Adrenal gland (tissue), 12 donors: Measurements from ENCODE around the gene POLR3B. TPM values are rescaled to one million over a fixed set of nuclear protein-coding genes. Genes with fewer than 3 reads are reported as not detected.

Source experiments
- DNase-seq, 7 donors: peaks; one replicate each; pipeline ENCODE4 v3.0.0-alpha.2; 2019 to 2020
- H3K27ac ChIP-seq, 5 donors: fragments of 200-600 bp; sonication (generic) in 4 of 5; 1 replicate in 3 of 5; 2 replicates in 2 of 5; pipeline versions ENCODE4 v1.5.1 to v1.8.0; 2016 to 2020; ENCODE audit warnings: mild to moderate bottlenecking in 1 of 5
- H3K27me3 ChIP-seq: fragments of 200-600 bp; 2 replicates; pipeline ENCODE4 v1.8.0; 2021
- H3K36me3 ChIP-seq, 2 donors: fragments of 200-600 bp; replicated peaks in 1 of 2; 1 replicate in 1 of 2; 2 replicates in 1 of 2; pipeline versions ENCODE4 v1.5.1 to v1.8.0; 2018 to 2022
- H3K4me1 ChIP-seq, 2 donors: fragments of 200-600 bp; replicated peaks in 1 of 2; 1 replicate in 1 of 2; 2 replicates in 1 of 2; pipeline versions ENCODE4 v1.5.1 to v1.8.0; 2018 to 2021
- H3K4me3 ChIP-seq, 4 donors: fragments of 200-600 bp; sonication (generic) in 3 of 4; one replicate each; pipeline ENCODE4 v1.5.1; 2016 to 2018
- H3K9me3 ChIP-seq, 3 donors: fragments of 200-600 bp; sonication (generic) in 1 of 3; replicated peaks in 1 of 3; 1 replicate in 2 of 3; 2 replicates in 1 of 3; pipeline versions ENCODE4 v1.5.1 to v1.8.0; 2016 to 2021
- CTCF ChIP-seq, 6 experiments: fragments of 450-650 bp in 4 of 6; fragments of 200-600 bp in 2 of 6; sonication (generic) in 1 of 6; IDR thresholded peaks; 1 replicate in 5 of 6; 2 replicates in 1 of 6; pipeline versions ENCODE4 v1.5.1 to v1.8.0; 2016 to 2021; ENCODE audit warnings: antibody characterized with exemption in 6 of 6, mild to moderate bottlenecking in 2 of 6, moderate library complexity in 1 of 6
- POLR2A ChIP-seq, 2 donors: fragments of 450-650 bp; IDR thresholded peaks; one replicate each; pipeline ENCODE4 v1.6.1; 2017; ENCODE audit warnings: antibody characterized with exemption in 2 of 2, mild to moderate bottlenecking in 2 of 2, moderate library complexity in 1 of 2
- WGBS, 4 donors: extraction: QIAGEN DNeasy Blood & Tissue Kit in 2 of 4; methylation state at CpG; one replicate each; pipeline versions ENCODE4 v1.1.5 to v1.1.7; 2013 to 2017; 5-methylcytosine and 5-hydroxymethylcytosine counted together
- intact Hi-C, 2 donors: fragments of 100-400 bp; cut with DNase I; formaldehyde crosslinking; loops; one replicate each; pipeline versions ENCODE4 v1.14.1 to v1.15.0; 2022 to 2023
- polyA plus RNA-seq, 3 donors: library from polyadenylated mRNA; stranded (reverse); fragments of 200-250 nt in 2 of 3; fragments of 350-450 nt in 1 of 3; fragmentation: Illumina TruSeq in 1 of 3; extraction: RNeasy Lipid Tissue Mini Kit (QIAGEN cat#74804) in 1 of 3; gene quantifications; one replicate each; pipeline ENCODE4 v1.2.3, GENCODE V29; 2013 to 2014
- total RNA-seq, 9 donors: library from RNA; depleted of rRNA in 4 of 9; stranded (reverse); fragments of >200 nt in 4 of 9; fragments of 120-200 nt in 1 of 9; fragmentation: NEBNext Ultra II Directional in 1 of 9; extraction: Animal tissue kit (Norgen Biotek cat#: 25700) in 1 of 9; gene quantifications; one replicate each; pipeline versions ENCODE4 v1.1.0 to v1.2.4, GENCODE V29; 2013 to 2023
- donor health status: healthy with polysubstance abuse.
- donor health status: Bipolar disorder and iron deficiency.
- donor health status: DM: yes; HTN: yes; CAD: no.
- donor health status: DM: no; HTN: no; CAD: no.
- donor health status: DM: no; HTN: no; CAD: no.
- donor health status: DM: yes; HTN: yes; CAD: no.

Gene POLR3B
- total and polyA plus RNA-seq, 12 donors = 2.6 to 33.8 (median 13.7) TPM

DNA sequence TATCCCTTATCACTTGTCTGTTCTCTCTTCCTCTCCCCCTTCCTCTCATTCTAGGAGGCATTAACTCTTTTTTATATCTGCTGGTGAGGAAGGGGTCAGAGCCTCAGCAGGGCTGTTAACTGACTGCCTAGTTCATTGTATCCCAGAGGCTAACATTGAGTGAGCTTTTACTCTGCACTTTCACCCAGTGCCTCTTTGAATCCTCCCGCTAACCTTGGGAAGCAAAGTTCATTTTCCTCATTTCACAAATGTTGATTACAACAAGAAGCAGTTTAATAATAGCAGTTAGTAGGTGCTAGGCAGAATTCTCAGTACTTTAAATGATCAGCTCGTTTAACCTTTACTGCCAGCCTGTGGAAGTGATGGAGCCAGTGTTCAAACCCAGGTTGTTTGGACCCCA, 75.5 kb downstream of the POLR3B start:
- intact Hi-C loops = no loop called here
- TF ChIP-seq CTCF (IDR thresholded peaks at IDR 0.05) (no peak), POLR2A (IDR thresholded peaks at IDR 0.05) (no peak)
- Histone ChIP-seq H3K36me3 (peaks cover 0 to 5% of the 10 kb centered on the region in 2 donors), H3K4me3 (no peak overlapping the region), H3K27me3 (no peaks in the 10 kb centered on the region), H3K4me1 (peaks cover 5 to 9% of the 10 kb centered on the region in 2 donors), H3K27ac (no peak overlapping the region), H3K9me3 (no peaks in the 10 kb centered on the region)
- 82 to 100% (median 88%) methylated on average over 2 of the region's 2 CpGs for WGBS, 4 donors
- no peak for DNase-seq

DNA sequence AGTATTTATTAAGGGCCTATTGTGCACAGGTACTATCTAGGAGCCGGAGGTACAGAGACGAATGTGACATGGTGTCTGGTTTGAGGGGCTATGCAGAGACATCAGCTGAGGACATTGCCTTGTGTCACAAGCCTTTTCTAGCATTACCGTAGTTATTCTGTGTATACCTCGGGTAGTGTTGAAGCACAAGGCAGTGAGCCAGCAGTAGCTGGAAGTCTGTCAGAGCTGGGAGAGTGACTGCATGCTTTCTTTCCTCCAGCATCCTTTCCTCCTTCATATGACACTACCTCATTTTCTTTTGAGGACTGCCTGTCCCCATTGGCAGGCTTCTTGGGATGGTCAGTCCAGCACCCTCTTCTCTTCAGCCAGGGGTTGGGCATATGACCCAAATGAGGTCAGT, 77.0 kb downstream of the POLR3B start:
- H3K9me3 ChIP-seq = no peaks in the 10 kb centered on the region
- H3K27ac ChIP-seq = no peak overlapping the region
- TF ChIP-seq POLR2A (IDR thresholded peaks at IDR 0.05) = no peak
- no peak for TF ChIP-seq CTCF (IDR thresholded peaks at IDR 0.05)
- H3K27me3 ChIP-seq = no peaks in the 10 kb centered on the region
- H3K4me1 ChIP-seq = no peaks in the 10 kb centered on the region
- WGBS, 4 donors = 92 to 96% (median 95%) methylated on average over 4 of the region's 4 CpGs
- DNase-seq = no peak
- intact Hi-C loops = no loop called here
- H3K4me3 ChIP-seq = no peak overlapping the region
- peaks cover 0 to 5% of the 10 kb centered on the region in 2 donors for H3K36me3 ChIP-seq

- no peak for TF ChIP-seq POLR2A (IDR thresholded peaks at IDR 0.05)
- TF ChIP-seq CTCF (IDR thresholded peaks at IDR 0.05) = no peak
- H3K36me3 ChIP-seq = peaks cover 0 to 5% of the 10 kb centered on the region in 2 donors
- intact Hi-C loops = no loop called here
These were observed 78.6 kb downstream of the POLR3B start for GRCh38 chr12:106436164-106436563.

GRCh38 chr12:106442575-106442974, 85.0 kb downstream of the POLR3B start:
- Histone ChIP-seq H3K36me3 (peaks cover 0 to 3% of the 10 kb centered on the region in 2 donors), H3K27me3 (no peaks in the 10 kb centered on the region), H3K9me3 (no peaks in the 10 kb centered on the region), H3K27ac (no peak overlapping the region), H3K4me3 (no peak overlapping the region), H3K4me1 (no peaks in the 10 kb centered on the region)
- whole genome bisulfite sequencing, 4 donors = 84 to 97% (median 94%) methylated on average over 2 of the region's 2 CpGs
- no peak for TF ChIP-seq POLR2A (IDR thresholded peaks at IDR 0.05)
- no peak for TF ChIP-seq CTCF (IDR thresholded peaks at IDR 0.05)
- intact Hi-C loops = no loop called here
- no peak for DNase-seq

More at GRCh38 chr12:106436164-106436563, 78.6 kb downstream of the POLR3B start:
- Histone ChIP-seq H3K27me3 (no peaks in the 10 kb centered on the region), H3K4me1 (no peaks in the 10 kb centered on the region), H3K27ac (no peak overlapping the region), H3K9me3 (no peaks in the 10 kb centered on the region), H3K4me3 (no peak overlapping the region)
- DNase-seq = no peak
- WGBS, 4 donors = 91 to 99% (median 93%) methylated on average over 6 of the region's 6 CpGs
